ENCODE data around the gene VASP. TPM values are rescaled to one million over a fixed set of nuclear protein-coding genes. Genes with fewer than 3 reads are reported as not detected.

VASP gene
- total and polyA plus RNA-seq, 9 of the 15 experiments (the other 6 are each of a cell fraction or from before 2014, with no cell fraction given), result 16.7 to 261 (median 112) TPM

GRCh38 chr19:45511074-45511473, 3.8 kb downstream of the VASP start:
- no peak overlapping the region for H2AFZ ChIP-seq (ENCODE audit: low read depth, low read length)
- H3K4me1 ChIP-seq (replicated peaks in 1 of 2; ENCODE audit: control insufficient read depth in 2 of 2, insufficient read depth in 2 of 2, low read length in 2 of 2), result peaks cover 47 to 56% of the 10 kb centered on the region in 2 experiments
- H4K20me1 ChIP-seq (replicated peaks; ENCODE audit: control insufficient read depth, insufficient read depth, low read length), result peaks cover 5% of the 10 kb centered on the region; the same call in 1 of the 2 replicates
- H3K4me3 ChIP-seq, result no peak overlapping the region; the same call in 1 of the 2 replicates
- peak overlapping the region; percentile 50 for H3K4me2 ChIP-seq (ENCODE audit: insufficient read depth, low read length)
- ChIA-PET CTCF (ENCODE audit: low intra/inter-chr PET ratio) (no interaction called here), POLR2A (interaction anchor here (1.2 kb wide), 1 partner anchor 47 kb away, joined by 3 read pairs; no protein-coding TSS in a partner anchor)
- 89% methylated on average over 5 of the region's 5 CpGs for WGBS (ENCODE audit: insufficient coverage, low coverage, missing lambda C conversion rate)
- peak overlapping the region; percentile 98; the same call in 2 of the 3 replicates for H3K27ac ChIP-seq (ENCODE audit: extremely low read depth, low read depth, low read length)
- H3K9me3 ChIP-seq (replicated peaks; ENCODE audit: control insufficient read depth, insufficient read depth, low read depth, low read length), result no peaks in the 10 kb centered on the region
- H3K36me3 ChIP-seq (ENCODE audit: control insufficient read depth, insufficient read depth, low read length), result peaks cover 63% of the 10 kb centered on the region
- in situ Hi-C loops (cut with MboI) (no loop called here), intact Hi-C loops (cut with micrococcal nuclease) (no loop called here)
- no peaks in the 10 kb centered on the region for H3K9me1 ChIP-seq (ENCODE audit: control insufficient read depth, insufficient read depth, low read length)
- DNase-seq (ENCODE audit: extremely low read depth in 1 of 4, low spot score in 3 of 4), result no peak
- peak overlapping the region in 1 of 2 experiments; percentile 76; a peak in 2 of 4 replicates for H3K9ac ChIP-seq (ENCODE audit: insufficient read depth in 1 of 2, low read depth in 2 of 2, low read length in 2 of 2)
- H3K27me3 ChIP-seq (ENCODE audit: control insufficient read depth in 2 of 2, insufficient read depth in 2 of 2, low read length in 2 of 2), result no peaks in the 10 kb centered on the region
- H3K79me2 ChIP-seq (ENCODE audit: control insufficient read depth, insufficient read depth, low read length), result peaks cover 92% of the 10 kb centered on the region
- no peak for ATAC-seq
- BruUV-seq (replicated peaks), result no TSS peak
- peak; percentile 23 for FAIRE-seq
- TF ChIP-seq PRDM10 (IDR thresholded peaks at IDR 0.05; ENCODE audit: partially characterized antibody) (no peak), KDM1A (IDR thresholded peaks at IDR 0.05) (peak in 1 of 2 experiments; percentile 47; a peak in 2 of 4 replicates), FOXA3 (CRISPR knock-in tag; conservative IDR thresholded peaks at IDR 0.05 in 1 of 2, IDR thresholded peaks at IDR 0.05 in 1 of 2) (no peak), SP2 (IDR thresholded peaks at IDR 0.05; ENCODE audit: extremely low read depth, low read depth, low read length, poor library complexity, severe bottlenecking) (no peak), RCOR1 (IDR thresholded peaks at IDR 0.05; ENCODE audit: borderline replicate concordance in 1 of 2, low read depth in 2 of 2, low read length in 2 of 2) (0 out of 4 replicates have a peak, but pooled peaks of 1 of the 2 experiments have one; percentile 50), ZBTB7A (IDR thresholded peaks at IDR 0.05; ENCODE audit: borderline replicate concordance, control insufficient read depth, low read depth, low read length) (no peak), HDAC1 (IDR thresholded peaks at IDR 0.05) (0 out of 4 replicates have a peak, but pooled peaks of 1 of the 2 experiments have one; percentile 22), ZNF696 (CRISPR knock-in tag; conservative IDR thresholded peaks at IDR 0.05) (no peak), RAD21 (CRISPR knock-in tag; conservative IDR thresholded peaks at IDR 0.05 in 1 of 2, IDR thresholded peaks at IDR 0.05 in 1 of 2) (no peak), ZNF175 (CRISPR knock-in tag; IDR thresholded peaks at IDR 0.05; ENCODE audit: low read depth) (no peak), ZNF778 (CRISPR knock-in tag; IDR thresholded peaks at IDR 0.05) (no peak), ZSCAN32 (CRISPR knock-in tag; IDR thresholded peaks at IDR 0.05) (no peak), HDGF (IDR thresholded peaks at IDR 0.05) (0 out of 2 replicates have a peak, but pooled peaks have one; percentile 20)
- TF ChIP-seq, protein P1, sequence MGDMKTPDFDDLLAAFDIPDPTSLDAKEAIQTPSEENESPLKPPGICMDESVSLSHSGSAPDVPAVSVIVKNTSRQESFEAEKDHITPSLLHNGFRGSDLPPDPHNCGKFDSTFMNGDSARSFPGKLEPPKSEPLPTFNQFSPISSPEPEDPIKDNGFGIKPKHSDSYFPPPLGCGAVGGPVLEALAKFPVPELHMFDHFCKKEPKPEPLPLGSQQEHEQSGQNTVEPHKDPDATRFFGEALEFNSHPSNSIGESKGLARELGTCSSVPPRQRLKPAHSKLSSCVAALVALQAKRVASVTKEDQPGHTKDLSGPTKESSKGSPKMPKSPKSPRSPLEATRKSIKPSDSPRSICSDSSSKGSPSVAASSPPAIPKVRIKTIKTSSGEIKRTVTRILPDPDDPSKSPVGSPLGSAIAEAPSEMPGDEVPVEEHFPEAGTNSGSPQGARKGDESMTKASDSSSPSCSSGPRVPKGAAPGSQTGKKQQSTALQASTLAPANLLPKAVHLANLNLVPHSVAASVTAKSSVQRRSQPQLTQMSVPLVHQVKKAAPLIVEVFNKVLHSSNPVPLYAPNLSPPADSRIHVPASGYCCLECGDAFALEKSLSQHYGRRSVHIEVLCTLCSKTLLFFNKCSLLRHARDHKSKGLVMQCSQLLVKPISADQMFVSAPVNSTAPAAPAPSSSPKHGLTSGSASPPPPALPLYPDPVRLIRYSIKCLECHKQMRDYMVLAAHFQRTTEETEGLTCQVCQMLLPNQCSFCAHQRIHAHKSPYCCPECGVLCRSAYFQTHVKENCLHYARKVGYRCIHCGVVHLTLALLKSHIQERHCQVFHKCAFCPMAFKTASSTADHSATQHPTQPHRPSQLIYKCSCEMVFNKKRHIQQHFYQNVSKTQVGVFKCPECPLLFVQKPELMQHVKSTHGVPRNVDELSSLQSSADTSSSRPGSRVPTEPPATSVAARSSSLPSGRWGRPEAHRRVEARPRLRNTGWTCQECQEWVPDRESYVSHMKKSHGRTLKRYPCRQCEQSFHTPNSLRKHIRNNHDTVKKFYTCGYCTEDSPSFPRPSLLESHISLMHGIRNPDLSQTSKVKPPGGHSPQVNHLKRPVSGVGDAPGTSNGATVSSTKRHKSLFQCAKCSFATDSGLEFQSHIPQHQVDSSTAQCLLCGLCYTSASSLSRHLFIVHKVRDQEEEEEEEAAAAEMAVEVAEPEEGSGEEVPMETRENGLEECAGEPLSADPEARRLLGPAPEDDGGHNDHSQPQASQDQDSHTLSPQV (IDR thresholded peaks at IDR 0.05), result no peak

Data from K562 (cell line).